K562 (cell line): ENCODE results near the gene BIRC5. TPM values are rescaled to one million over a fixed set of nuclear protein-coding genes. Genes with fewer than 3 reads are reported as not detected.
"Not testable (repeated sequence)": the region's sequence is repeated elsewhere in the genome, so short reads cannot be mapped to it uniquely, and the experiment has no call there.

Experiments
- ATAC-seq: fragments of 200-7000 bp; cut with Tn5 transposase; 3 replicates; pipeline ENCODE4 v1.9.1; 2020; ENCODE audit warnings: moderate library complexity
- BruUV-seq: library from RNA; stranded (reverse); fragments of 400-500 nt; replicated peaks from 2 replicates; lab custom pipeline; 2021; lab: Mats Ljungman, UMichigan
- CTCF ChIA-PET: fragments of 300-600 bp; formaldehyde crosslinking; extraction: SDS; loops from one replicate; lab custom pipeline; 2021; ENCODE audit warnings: low intra/inter-chr PET ratio; lab: Yijun Ruan, JAX
- POLR2A ChIA-PET: fragments of 300-600, 350-650 bp; sonication (Branson Sonifier 250); formaldehyde crosslinking; extraction: SDS; loops from one replicate; lab custom pipeline; 2021; ENCODE audit warnings: antibody characterized with exemption, inconsistent platforms; lab: Yijun Ruan, JAX
- DNase-seq, 4 experiments: peaks; one replicate each; pipeline versions ENCODE4 v3.0.0 to v3.0.0-alpha.2; 2011 to 2018; ENCODE audit warnings: low spot score in 3 of 4, mixed read lengths in 3 of 4; ENCODE audit errors: extremely low read depth in 1 of 4
- FAIRE-seq: peaks from 2 replicates; lab custom pipeline; 2011; peaks lifted over from hg19 to GRCh38; lab: Jason Lieb, UNC
- H2AFZ ChIP-seq: 2 replicates; pipeline ENCODE4 v1.6.0; 2011; ENCODE audit warnings: low read depth, low read length, control low read depth, inconsistent platforms
- H3K27ac ChIP-seq: fragments of 200-600 bp; 3 replicates; pipeline ENCODE4 v1.8.0; 2011; ENCODE audit warnings: low read depth, mild to moderate bottlenecking, control low read depth, inconsistent platforms, low read length, moderate library complexity, mixed read lengths; ENCODE audit errors: extremely low read depth
- H3K27me3 ChIP-seq, 2 experiments: fragments of 300-600 bp in 1 of 2; 2 replicates in 1 of 2; 3 replicates in 1 of 2; pipeline versions ENCODE4 v1.6.0 to v1.8.0; 2011; ENCODE audit warnings: inconsistent platforms in 2 of 2, low read length in 2 of 2, mild to moderate bottlenecking in 1 of 2, mixed read lengths in 1 of 2, moderate library complexity in 1 of 2; ENCODE audit not compliant: control insufficient read depth in 2 of 2, insufficient read depth in 2 of 2
- H3K36me3 ChIP-seq: fragments of 300-600 bp; 3 replicates; pipeline ENCODE4 v1.8.0; 2011; ENCODE audit warnings: mild to moderate bottlenecking, low read length, inconsistent platforms; ENCODE audit not compliant: control insufficient read depth, insufficient read depth
- H3K4me1 ChIP-seq, 2 experiments: fragments of 200-600 bp in 1 of 2; replicated peaks in 1 of 2; 2 replicates in 1 of 2; 3 replicates in 1 of 2; pipeline versions ENCODE4 v1.5.1 to v1.8.0; 2011; ENCODE audit warnings: inconsistent platforms in 2 of 2, low read length in 2 of 2, mild to moderate bottlenecking in 1 of 2, mixed read lengths in 1 of 2, moderate library complexity in 1 of 2; ENCODE audit not compliant: control insufficient read depth in 2 of 2, insufficient read depth in 2 of 2
- H3K4me2 ChIP-seq: 2 replicates; pipeline ENCODE4 v1.6.1; 2011; ENCODE audit warnings: low read length, control low read depth, inconsistent platforms, mixed read lengths; ENCODE audit not compliant: insufficient read depth
- H3K4me3 ChIP-seq: fragments of 200-600 bp; sonication (generic), shearing (Covaris generic); 2 replicates; pipeline ENCODE4 v1.5.1; 2016; ENCODE audit warnings: control low read depth, inconsistent platforms
- H3K79me2 ChIP-seq: fragments of 200-600 bp; 3 replicates; pipeline ENCODE4 v1.8.0; 2011; ENCODE audit warnings: low read length, inconsistent platforms; ENCODE audit not compliant: control insufficient read depth, insufficient read depth
- H3K9ac ChIP-seq, 2 experiments: 2 replicates each; pipeline versions ENCODE4 v1.6.0 to v1.6.1; 2011; ENCODE audit warnings: low read depth in 2 of 2, low read length in 2 of 2, control low read depth in 1 of 2, inconsistent platforms in 1 of 2, mild to moderate bottlenecking in 1 of 2, mixed read lengths in 1 of 2; ENCODE audit not compliant: insufficient read depth in 1 of 2
- H3K9me1 ChIP-seq: one replicate; pipeline ENCODE4 v1.6.0; 2011; ENCODE audit warnings: inconsistent platforms, mild to moderate bottlenecking, low read length, moderate library complexity; ENCODE audit not compliant: control insufficient read depth, insufficient read depth
- H3K9me3 ChIP-seq: replicated peaks from 2 replicates; pipeline ENCODE4 v1.5.1; 2011; ENCODE audit warnings: low read depth, low read length, inconsistent platforms; ENCODE audit not compliant: control insufficient read depth, insufficient read depth
- H4K20me1 ChIP-seq: replicated peaks from 2 replicates; pipeline ENCODE4 v1.6.1; 2011; ENCODE audit warnings: low read length, inconsistent platforms, mixed read lengths; ENCODE audit not compliant: control insufficient read depth, insufficient read depth
- ATF7 ChIP-seq: fragments of 450-650 bp; IDR thresholded peaks from 2 replicates; pipeline ENCODE4 v1.7.1; 2014; ENCODE audit warnings: mild to moderate bottlenecking, moderate library complexity
- BCL6 ChIP-seq: fragments of 250-450 bp; sonication (Bioruptor Pico); IDR thresholded peaks from 2 replicates; pipeline ENCODE4 v1.4.0; 2020
- CEBPZ ChIP-seq: fragments of 150-350 bp; IDR thresholded peaks from 2 replicates; pipeline ENCODE4 v1.6.1; 2014; ENCODE audit warnings: low read depth, mild to moderate bottlenecking, low read length, borderline replicate concordance
- DMBX1 ChIP-seq: fragments of 250-450 bp; sonication (Bioruptor Pico); IDR thresholded peaks from 2 replicates; pipeline ENCODE4 v1.8.0; 2022; ENCODE audit warnings: inconsistent platforms, mild to moderate bottlenecking, moderate library complexity, borderline replicate concordance
- HES1 ChIP-seq: fragments of 450-650 bp; IDR thresholded peaks from 2 replicates; pipeline ENCODE4 v1.6.1; 2016; ENCODE audit warnings: low read depth, mild to moderate bottlenecking, moderate library complexity
- IRF1 ChIP-seq: sonication (generic); formaldehyde crosslinking; IDR thresholded peaks from 2 replicates; pipeline ENCODE4 v1.8.0; 2022; ENCODE audit warnings: missing genetic modification reagents, mild to moderate bottlenecking, borderline replicate concordance
- KLF1 ChIP-seq: fragments of 450-650 bp; IDR thresholded peaks from 2 replicates; pipeline ENCODE4 v1.6.1; 2016; ENCODE audit warnings: missing genetic modification characterization, missing compliant biosample characterization
- MXD1 ChIP-seq: fragments of 250-450 bp; sonication (Bioruptor Pico); IDR thresholded peaks from 2 replicates; pipeline ENCODE4 v1.8.0; 2021; ENCODE audit warnings: borderline replicate concordance, mild to moderate bottlenecking, moderate library complexity; ENCODE audit not compliant: poor library complexity, severe bottlenecking
- SMARCC2 ChIP-seq: fragments of 450-650 bp; IDR thresholded peaks from 2 replicates; pipeline ENCODE4 v1.6.1; 2017; ENCODE audit warnings: antibody characterized with exemption, moderate library complexity, mild to moderate bottlenecking, low read depth
- ZKSCAN1 ChIP-seq: fragments of 150-350 bp; IDR thresholded peaks from 2 replicates; pipeline ENCODE4 v1.6.1; 2016; ENCODE audit warnings: low read depth, low read length
- WGBS: fragments of 100-300 bp; shearing (Covaris generic); methylation state at CpG from one replicate; pipeline ENCODE4 v1.1.6; 2016; ENCODE audit warnings: low coverage, mixed read lengths; ENCODE audit not compliant: insufficient coverage; ENCODE audit errors: missing lambda C conversion rate; 5-methylcytosine and 5-hydroxymethylcytosine counted together
- in situ Hi-C: fragments of 300-500 bp; cut with MboI; formaldehyde crosslinking; loops from 4 replicates; pipeline ENCODE4 v1.15.0; 2018; ENCODE audit warnings: inconsistent platforms, mixed read lengths
- intact Hi-C: fragments of 100-400 bp; cut with micrococcal nuclease; formaldehyde crosslinking; loops from 2 replicates; pipeline ENCODE4 v1.14.2; 2022
- polyA plus RNA-seq, 8 experiments: library from polyadenylated mRNA; depleted of rRNA in 4 of 8; stranded (reverse) in 5 of 8; unstranded in 3 of 8; fragments of >200 nt; fragmentation: Nextera tagmentation in 2 of 8; fragmentation: Illumina TruSeq in 1 of 8; extraction: Ambion mirVana in 2 of 8; extraction: Trizol in 1 of 8; gene quantifications; 2 replicates each; pipeline versions ENCODE4 v1.2.1 to v1.2.3, GENCODE V29; 2011 to 2014; ENCODE audit warnings: inconsistent platforms in 1 of 8, missing spikeins in 1 of 8
- total RNA-seq, 7 experiments: library from RNA; depleted of rRNA in 6 of 7; stranded (reverse); fragments of >200 nt in 6 of 7; fragmentation: Illumina TruSeq in 2 of 7; extraction: Trizol in 2 of 7; gene quantifications; 2 replicates each; pipeline versions ENCODE4 v1.2.1 to v1.2.3, GENCODE V29; 2011 to 2021; ENCODE audit warnings: low replicate concordance in 1 of 7

The BIRC5 gene
- total and polyA plus RNA-seq, 9 of the 15 experiments (the other 6 are each of a cell fraction or from before 2014, with no cell fraction given), result 64.4 to 140 (median 101) TPM

- CTCF ChIA-PET, H3K27me3 ChIP-seq, intact Hi-C loops, H3K9ac ChIP-seq, ATAC-seq, DNase-seq, H4K20me1 ChIP-seq, H3K9me1 ChIP-seq, H3K4me2 ChIP-seq, H3K4me3 ChIP-seq, BruUV-seq, in situ Hi-C loops, H2AFZ ChIP-seq, FAIRE-seq, H3K9me3 ChIP-seq, H3K36me3 ChIP-seq, H3K27ac ChIP-seq, H3K79me2 ChIP-seq: not testable (repeated sequence)
- peaks cover 11 to 60% of the 10 kb centered on the region in 2 experiments; a peak in 4 of 5 replicates for H3K4me1 ChIP-seq
- POLR2A ChIA-PET, result interaction anchor here (0.6 to 4.0 kb wide), 3 partner anchors 9 to 20 kb away, joined by 3 to 14 read pairs (median 3); no protein-coding TSS in a partner anchor
- WGBS, result 97% methylated on average over 3 of the region's 6 CpGs
Measured at GRCh38 chr17:78235022-78235421, 21.0 kb downstream of the BIRC5 start.

GRCh38 chr17:78235885-78236284 is 21.8 kb downstream of the BIRC5 start:
- Histone ChIP-seq H3K27ac (no peak overlapping the region), H2AFZ (no peak overlapping the region), H3K27me3 (no peaks in the 10 kb centered on the region), H3K4me2 (no peak overlapping the region), H3K4me3 (no peak overlapping the region), H4K20me1 (no peaks in the 10 kb centered on the region), H3K9me1 (peaks cover 6% of the 10 kb centered on the region), H3K79me2 (no peaks in the 10 kb centered on the region), H3K9ac (peak overlapping the region in 1 of 2 experiments; percentile 37; a peak in 1 of 4 replicates), H3K9me3 (no peaks in the 10 kb centered on the region), H3K36me3 (no peaks in the 10 kb centered on the region), H3K4me1 (peaks cover 11 to 62% of the 10 kb centered on the region in 2 experiments; a peak in 4 of 5 replicates)
- FAIRE-seq (no peak), ATAC-seq (no peak), DNase-seq (no peak)
- BruUV-seq, result no TSS peak
- CTCF ChIA-PET, result no interaction called here
- 65% methylated on average over 8 of the region's 8 CpGs for WGBS
- in situ Hi-C loops, result no loop called here
- POLR2A ChIA-PET, result interaction anchor here (0.6 to 4.0 kb wide), 2 partner anchors 10 to 227 kb away, joined by 3 to 14 read pairs; no protein-coding TSS in a partner anchor
- intact Hi-C loops, result no loop called here
- TF ChIP-seq MXD1 (no peak), ATF7 (no peak), SMARCC2 (no peak), DMBX1 (CRISPR knock-in tag) (no peak), BCL6 (CRISPR knock-in tag) (no peak), CEBPZ (no peak), IRF1 (no peak), ZKSCAN1 (no peak), KLF1 (tag) (no peak), HES1 (no peak)
